Glutamatergic neuron (in vitro differentiated cells): Measurements from ENCODE around the gene DGKB. TPM values are rescaled to one million over a fixed set of nuclear protein-coding genes. Genes with fewer than 3 reads are reported as not detected.

ENCODE experiments used
- DNase-seq: peaks from one replicate; pipeline ENCODE4 v3.0.0; 2022
- H3K27ac Mint-ChIP-seq: one replicate; pipeline ENCODE4 v1.8.0; 2020; ENCODE audit warnings: mild to moderate bottlenecking, mixed read lengths, inconsistent platforms; ENCODE audit not compliant: unreplicated experiment
- H3K27me3 Mint-ChIP-seq: one replicate; pipeline ENCODE4 v1.8.0; 2020; ENCODE audit warnings: mild to moderate bottlenecking, moderate library complexity, mixed read lengths, inconsistent platforms; ENCODE audit not compliant: unreplicated experiment
- H3K36me3 Mint-ChIP-seq: one replicate; pipeline ENCODE4 v1.8.0; 2020; ENCODE audit warnings: mild to moderate bottlenecking, mixed read lengths, inconsistent platforms; ENCODE audit not compliant: unreplicated experiment
- H3K4me1 Mint-ChIP-seq: one replicate; pipeline ENCODE4 v1.8.0; 2020; ENCODE audit warnings: mild to moderate bottlenecking, low read depth, mixed read lengths, inconsistent platforms; ENCODE audit not compliant: unreplicated experiment
- H3K4me3 Mint-ChIP-seq: one replicate; pipeline ENCODE4 v1.8.0; 2020; ENCODE audit warnings: mild to moderate bottlenecking, mixed read lengths, inconsistent platforms; ENCODE audit not compliant: unreplicated experiment
- H3K9me3 Mint-ChIP-seq: one replicate; pipeline ENCODE4 v1.8.0; 2020; ENCODE audit warnings: mild to moderate bottlenecking, moderate library complexity, mixed read lengths, inconsistent platforms; ENCODE audit not compliant: unreplicated experiment
- CTCF ChIP-seq: fragments of 200-600 bp; sonication (generic); IDR thresholded peaks from one replicate; pipeline ENCODE4 v1.5.0; 2021; ENCODE audit not compliant: partially characterized antibody, unreplicated experiment
- total RNA-seq: library from RNA; stranded (reverse); fragmentation: NEBNext Ultra II Directional; extraction: Animal tissue kit (Norgen Biotek cat#: 25700); gene quantifications from one replicate; pipeline ENCODE4 v1.2.1, GENCODE V29; 2021; ENCODE audit not compliant: unreplicated experiment

The DGKB gene
- total RNA-seq, 1 donor from 2014 or later, result 57.8 TPM

DNA sequence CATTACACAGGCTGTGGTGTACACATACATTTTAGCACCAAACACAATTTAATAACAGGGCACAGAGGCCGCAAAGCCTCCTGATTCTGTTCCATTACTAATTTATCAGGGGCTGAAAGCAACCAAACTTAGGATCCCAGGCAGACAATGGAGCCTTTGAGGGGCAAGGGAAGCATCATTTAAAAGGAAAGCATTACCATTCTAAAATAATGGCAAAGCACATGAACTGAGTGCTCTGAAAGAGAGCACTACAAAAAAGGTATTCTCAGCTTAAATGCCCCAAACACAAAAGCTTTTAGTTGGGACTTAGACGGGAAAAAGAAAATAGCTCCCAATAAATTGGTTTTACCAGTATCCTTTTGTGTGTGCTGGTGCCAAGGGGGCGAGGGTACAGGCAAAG is 631.1 kb downstream of the DGKB start:
- TF ChIP-seq CTCF, result no peak
- H3K9me3 Mint-ChIP-seq, result no peaks in the 10 kb centered on the region
- peaks cover 5% of the 10 kb centered on the region for H3K4me1 Mint-ChIP-seq
- DNase-seq, result no peak
- no peak overlapping the region for H3K27ac Mint-ChIP-seq
- no peak overlapping the region for H3K4me3 Mint-ChIP-seq
- no peaks in the 10 kb centered on the region for H3K36me3 Mint-ChIP-seq
- no peaks in the 10 kb centered on the region for H3K27me3 Mint-ChIP-seq

GRCh38 chr7:14270099-14270498 is 632.5 kb downstream of the DGKB start:
- no peak overlapping the region for H3K4me3 Mint-ChIP-seq
- H3K27ac Mint-ChIP-seq, result no peak overlapping the region
- no peaks in the 10 kb centered on the region for H3K36me3 Mint-ChIP-seq
- no peaks in the 10 kb centered on the region for H3K27me3 Mint-ChIP-seq
- DNase-seq, result no peak
- H3K9me3 Mint-ChIP-seq, result no peaks in the 10 kb centered on the region
- H3K4me1 Mint-ChIP-seq, result peaks cover 5% of the 10 kb centered on the region
- TF ChIP-seq CTCF, result no peak

- H3K27ac Mint-ChIP-seq, result no peak overlapping the region
- no peaks in the 10 kb centered on the region for H3K36me3 Mint-ChIP-seq
- H3K4me1 Mint-ChIP-seq, result peaks cover 3% of the 10 kb centered on the region
- TF ChIP-seq CTCF, result no peak
- no peak for DNase-seq
- peaks cover 4% of the 10 kb centered on the region for H3K9me3 Mint-ChIP-seq
- no peak overlapping the region for H3K4me3 Mint-ChIP-seq
- H3K27me3 Mint-ChIP-seq, result peaks cover 5% of the 10 kb centered on the region
Observed at GRCh38 chr7:14260011-14260410, 642.5 kb downstream of the DGKB start.

DNA sequence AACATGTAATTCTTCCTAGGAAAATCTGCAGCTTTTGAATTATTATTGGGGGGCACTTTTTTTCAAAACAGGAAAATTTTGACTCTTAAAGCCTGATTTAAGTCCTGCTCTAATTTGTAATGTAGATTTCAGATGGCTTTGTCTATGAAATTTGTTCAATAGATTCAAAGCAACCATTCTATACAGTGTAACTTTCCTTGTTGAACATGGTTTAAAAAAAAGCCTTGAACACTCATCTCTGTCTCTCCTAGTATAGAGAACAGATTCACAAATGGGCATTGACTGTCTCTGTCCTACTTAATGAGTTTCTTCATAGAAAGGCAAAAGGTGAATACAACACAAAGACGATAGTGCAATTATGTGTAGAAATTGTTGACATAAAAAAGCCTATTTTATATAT is 643.7 kb downstream of the DGKB start:
- H3K4me1 Mint-ChIP-seq, result peaks cover 3% of the 10 kb centered on the region
- no peak overlapping the region for H3K27ac Mint-ChIP-seq
- no peaks in the 10 kb centered on the region for H3K36me3 Mint-ChIP-seq
- TF ChIP-seq CTCF, result no peak
- peaks cover 5% of the 10 kb centered on the region for H3K27me3 Mint-ChIP-seq
- H3K4me3 Mint-ChIP-seq, result no peak overlapping the region
- no peak for DNase-seq
- H3K9me3 Mint-ChIP-seq, result peaks cover 4% of the 10 kb centered on the region

- H3K36me3 Mint-ChIP-seq, result no peaks in the 10 kb centered on the region
- TF ChIP-seq CTCF, result no peak
Observed at GRCh38 chr7:14258441-14258840, 644.1 kb downstream of the DGKB start.

More at GRCh38 chr7:14258441-14258840, 644.1 kb downstream of the DGKB start:
- H3K4me3 Mint-ChIP-seq, result no peak overlapping the region
- H3K9me3 Mint-ChIP-seq, result peaks cover 4% of the 10 kb centered on the region
- peaks cover 3% of the 10 kb centered on the region for H3K4me1 Mint-ChIP-seq
- H3K27me3 Mint-ChIP-seq, result peaks cover 5% of the 10 kb centered on the region
- DNase-seq, result no peak
- no peak overlapping the region for H3K27ac Mint-ChIP-seq
